GM12872 (cell line): ENCODE data around the gene SAMMSON.

ENCODE experiments used
- TF ChIP-seq, protein P1 (sequence below): IDR thresholded peaks from 3 replicates; pipeline ENCODE4 v1.5.1; 2011; ENCODE audit warnings: low read depth, mild to moderate bottlenecking, low read length, moderate library complexity; ENCODE audit not compliant: insufficient read depth

Gene SAMMSON

GRCh38 chr3:70108546-70108945 is 109.0 kb downstream of the SAMMSON start:
- TF ChIP-seq, protein P1, sequence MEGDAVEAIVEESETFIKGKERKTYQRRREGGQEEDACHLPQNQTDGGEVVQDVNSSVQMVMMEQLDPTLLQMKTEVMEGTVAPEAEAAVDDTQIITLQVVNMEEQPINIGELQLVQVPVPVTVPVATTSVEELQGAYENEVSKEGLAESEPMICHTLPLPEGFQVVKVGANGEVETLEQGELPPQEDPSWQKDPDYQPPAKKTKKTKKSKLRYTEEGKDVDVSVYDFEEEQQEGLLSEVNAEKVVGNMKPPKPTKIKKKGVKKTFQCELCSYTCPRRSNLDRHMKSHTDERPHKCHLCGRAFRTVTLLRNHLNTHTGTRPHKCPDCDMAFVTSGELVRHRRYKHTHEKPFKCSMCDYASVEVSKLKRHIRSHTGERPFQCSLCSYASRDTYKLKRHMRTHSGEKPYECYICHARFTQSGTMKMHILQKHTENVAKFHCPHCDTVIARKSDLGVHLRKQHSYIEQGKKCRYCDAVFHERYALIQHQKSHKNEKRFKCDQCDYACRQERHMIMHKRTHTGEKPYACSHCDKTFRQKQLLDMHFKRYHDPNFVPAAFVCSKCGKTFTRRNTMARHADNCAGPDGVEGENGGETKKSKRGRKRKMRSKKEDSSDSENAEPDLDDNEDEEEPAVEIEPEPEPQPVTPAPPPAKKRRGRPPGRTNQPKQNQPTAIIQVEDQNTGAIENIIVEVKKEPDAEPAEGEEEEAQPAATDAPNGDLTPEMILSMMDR: no peak

GRCh38 chr3:70110066-70110465 is 110.5 kb downstream of the SAMMSON start:
- TF ChIP-seq, protein P1: no peak

DNA sequence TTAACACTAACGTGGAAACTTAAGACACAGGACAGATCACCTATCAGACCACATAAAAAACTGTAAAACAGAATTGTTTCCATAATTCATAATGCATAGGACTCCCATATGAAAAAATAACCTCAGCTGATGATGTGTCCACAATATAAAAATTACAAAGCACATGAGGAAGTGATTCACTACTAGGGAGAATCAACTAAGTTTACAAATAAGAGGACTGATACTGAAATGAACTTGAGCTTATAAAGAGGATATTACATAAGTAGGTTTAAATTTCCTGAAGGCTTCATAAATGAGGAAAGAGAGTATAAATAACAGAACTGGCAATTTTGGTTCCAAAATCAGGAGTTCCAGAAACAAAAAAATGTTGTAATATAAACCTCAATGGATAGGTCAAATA is 111.9 kb downstream of the SAMMSON start:
- TF ChIP-seq, protein P1: no peak

GRCh38 chr3:70112751-70113150 is 113.2 kb downstream of the SAMMSON start:
- TF ChIP-seq, protein P1: no peak

- TF ChIP-seq, protein P1: no peak
These were observed 114.9 kb downstream of the SAMMSON start for GRCh38 chr3:70114431-70114830.

DNA sequence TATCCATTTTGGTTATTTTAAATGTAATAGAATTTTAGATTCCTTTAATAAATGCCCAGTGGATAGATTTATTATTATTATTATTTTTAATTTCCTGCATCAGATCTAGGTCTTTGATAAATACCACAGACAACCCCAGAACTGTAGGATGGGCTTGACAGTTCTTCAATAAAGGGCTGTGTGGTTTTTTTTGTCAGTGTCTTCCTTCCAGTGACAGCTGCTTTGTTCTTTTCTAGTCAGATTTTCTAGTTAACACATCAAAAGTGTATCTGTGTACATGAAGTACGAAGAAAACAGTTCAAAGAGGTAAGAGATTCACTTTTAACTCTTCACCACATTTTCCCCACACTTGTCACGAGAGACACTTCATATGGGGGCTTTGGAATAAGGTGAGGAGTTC is 120.3 kb downstream of the SAMMSON start:
- TF ChIP-seq, protein P1: no peak
